GM10847 (cell line): Measurements from ENCODE around the gene GRM3.

Experiments
- POLR2A ChIP-seq: IDR thresholded peaks from 2 replicates; pipeline ENCODE4 v1.6.1; 2011; ENCODE audit not compliant: insufficient read length; ENCODE audit errors: extremely low read depth

Gene GRM3

GRCh38 chr7:86814661-86815379 lies 171.1 kb downstream of the GRM3 start:
- TF ChIP-seq POLR2A = no peak

DNA sequence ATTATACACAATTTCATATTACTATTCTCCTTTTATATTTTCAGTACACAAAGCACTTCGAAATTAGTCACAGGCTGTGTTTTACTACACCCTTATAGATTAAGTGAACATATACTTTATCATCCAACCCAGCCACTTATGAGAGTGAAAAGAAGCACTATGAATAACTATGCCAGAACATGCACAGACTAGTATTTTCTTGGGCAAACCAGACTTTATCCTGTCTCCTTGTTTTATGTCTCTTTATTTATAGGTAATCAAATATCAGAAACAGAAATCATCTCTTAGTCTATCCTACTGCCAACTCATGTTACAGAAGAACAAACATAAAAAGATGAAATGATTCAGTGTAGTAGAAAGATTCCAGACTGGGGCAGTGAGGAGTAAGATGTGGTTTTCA lies 171.8 kb downstream of the GRM3 start:
- TF ChIP-seq POLR2A = no peak

DNA sequence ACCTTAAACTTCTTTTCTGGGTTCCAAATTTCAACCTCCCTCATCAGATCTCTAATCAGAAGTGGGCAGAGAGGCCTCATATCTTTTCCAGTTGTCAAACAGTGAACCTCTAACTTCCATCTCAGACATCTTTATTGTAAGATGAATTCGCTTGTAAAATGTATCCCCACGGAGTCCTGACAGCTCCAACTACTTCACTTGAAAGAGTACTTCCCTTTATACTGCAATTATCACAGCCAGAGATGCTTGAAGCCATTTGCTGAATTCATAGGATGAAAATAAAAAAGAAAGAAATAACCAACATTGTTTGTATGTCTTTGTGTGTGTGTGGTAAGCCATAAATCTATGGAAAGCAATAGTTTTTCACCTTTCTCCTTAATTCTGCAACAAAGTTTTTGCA lies 175.2 kb downstream of the GRM3 start:
- no peak for TF ChIP-seq POLR2A

DNA sequence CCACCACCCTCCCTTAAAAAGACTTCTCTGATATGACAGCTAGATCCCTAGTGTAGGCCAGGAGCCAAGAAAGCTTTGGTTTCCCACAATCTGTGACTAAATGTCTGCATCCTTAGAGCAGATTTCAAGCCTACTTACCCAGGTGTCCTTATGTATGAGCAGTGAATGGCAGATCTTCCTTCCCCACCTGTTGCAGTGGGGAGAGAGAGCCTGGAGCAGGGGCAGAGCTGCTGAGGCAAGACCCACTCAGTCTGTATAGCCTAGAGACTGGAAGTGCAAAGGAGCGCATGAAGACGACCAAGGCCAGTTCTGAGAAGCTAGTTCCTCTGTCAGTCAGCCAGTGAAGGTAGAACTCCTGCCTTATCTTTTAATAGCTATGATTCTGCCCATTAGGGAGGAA lies 180.1 kb downstream of the GRM3 start:
- TF ChIP-seq POLR2A = no peak

- TF ChIP-seq POLR2A = no peak
These were observed 181.6 kb downstream of the GRM3 start for GRCh38 chr7:86825264-86825663.

GRCh38 chr7:86826948-86827347 lies 183.2 kb downstream of the GRM3 start:
- TF ChIP-seq POLR2A = no peak

DNA sequence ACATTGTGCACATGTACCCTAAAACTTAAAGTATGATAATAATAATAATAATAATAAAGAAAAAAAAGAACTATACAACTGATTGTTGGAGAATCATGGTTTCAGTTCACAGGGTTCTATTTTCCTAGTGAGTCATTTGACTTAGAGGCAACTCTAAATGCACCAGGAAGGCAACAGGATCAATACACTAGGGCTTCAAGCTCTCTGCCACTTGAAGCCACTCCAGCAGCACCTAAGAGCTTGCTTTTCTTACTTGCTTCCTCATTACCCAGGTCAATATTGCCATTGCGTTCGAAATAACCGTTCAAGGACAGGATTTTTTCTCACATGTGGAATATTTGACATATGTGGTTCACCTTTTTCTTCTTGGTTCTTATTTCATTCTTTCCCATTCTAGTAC lies 189.7 kb downstream of the GRM3 start:
- TF ChIP-seq POLR2A = no peak

- no peak for TF ChIP-seq POLR2A
These were observed 193.5 kb downstream of the GRM3 start for GRCh38 chr7:86837235-86837634.

- TF ChIP-seq POLR2A = no peak
These were observed 200.9 kb downstream of the GRM3 start for GRCh38 chr7:86844608-86845007.

- no peak for TF ChIP-seq POLR2A
These were observed 202.9 kb downstream of the GRM3 start for GRCh38 chr7:86846494-86847190.

DNA sequence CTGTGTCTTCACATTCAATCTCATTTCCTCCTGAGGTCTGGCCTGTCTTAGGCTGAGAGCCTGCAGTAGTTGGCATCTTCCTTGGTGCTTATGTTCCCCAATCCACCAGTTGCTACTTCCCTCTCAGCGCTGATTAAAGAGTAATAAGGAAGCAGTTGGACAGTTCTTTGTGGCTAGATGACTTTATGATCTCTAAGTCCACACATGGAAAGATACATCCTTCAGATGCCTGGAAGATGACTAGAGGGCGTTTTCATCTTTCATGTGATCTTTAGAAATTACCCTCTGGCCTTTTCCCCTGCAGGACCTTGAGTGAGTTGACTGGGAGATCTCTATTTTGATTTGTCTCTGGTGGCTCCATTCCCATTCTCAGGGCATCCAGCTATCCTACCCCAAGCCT lies 204.5 kb downstream of the GRM3 start:
- TF ChIP-seq POLR2A = no peak

DNA sequence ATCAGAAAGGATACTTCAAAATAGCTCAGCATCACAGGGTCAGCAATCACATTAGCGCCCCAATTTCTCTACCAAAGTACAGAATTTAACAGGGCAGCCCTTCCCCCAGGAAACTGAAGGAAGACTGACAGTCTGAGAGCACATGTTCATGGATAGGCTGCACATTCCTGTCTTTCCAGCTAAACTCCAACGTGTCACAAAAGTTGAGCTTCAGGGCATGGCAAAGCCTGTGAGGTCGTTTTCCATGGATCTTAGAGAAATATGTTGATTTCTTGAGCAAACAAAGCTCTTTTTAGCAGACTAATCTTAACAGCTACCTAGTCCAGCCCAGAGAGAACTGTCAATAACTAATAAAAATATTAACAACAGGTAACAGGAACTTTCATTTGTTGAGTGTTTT lies 207.9 kb downstream of the GRM3 start:
- TF ChIP-seq POLR2A = no peak

GRCh38 chr7:86863452-86863851 lies 219.7 kb downstream of the GRM3 start:
- no peak for TF ChIP-seq POLR2A

DNA sequence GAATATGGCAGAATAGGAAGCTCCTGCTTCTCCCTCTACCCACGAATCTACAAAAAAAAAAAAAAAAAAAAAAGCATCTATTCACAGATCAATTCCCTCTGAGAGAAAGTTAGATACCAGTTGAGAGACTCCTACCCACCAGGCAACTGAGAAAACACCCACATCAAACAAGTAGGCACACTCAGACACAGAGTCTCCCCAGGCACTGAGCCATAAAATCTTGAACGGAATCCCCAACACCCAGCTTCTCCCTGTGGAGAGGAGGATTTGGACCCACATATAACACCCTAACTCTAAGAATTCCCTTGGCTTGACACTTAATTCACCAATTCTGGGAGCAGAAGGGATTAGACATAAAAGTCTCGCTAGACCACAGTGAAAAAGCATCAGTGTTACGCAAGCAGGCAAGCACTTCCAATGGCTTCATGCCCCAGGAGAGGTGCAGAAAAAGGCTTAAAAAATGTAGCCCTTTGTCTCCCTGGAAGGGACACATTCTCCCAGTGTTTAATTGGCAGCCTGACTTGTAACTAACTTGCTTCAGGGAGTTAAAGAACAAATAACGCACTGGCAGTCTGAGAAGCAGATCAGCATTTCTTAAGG lies 223.6 kb downstream of the GRM3 start:
- TF ChIP-seq POLR2A = no peak

- TF ChIP-seq POLR2A = no peak
These were observed 232.4 kb downstream of the GRM3 start for GRCh38 chr7:86876146-86876545.

GRCh38 chr7:86884152-86884551 lies 240.4 kb downstream of the GRM3 start:
- no peak for TF ChIP-seq POLR2A
